GM19328 (cell line): Measurements from ENCODE around the gene KCNQ5.
A peak's percentile ranks its signal among the peaks of the same experiment; 100 is the strongest.
"Not testable (repeated sequence)": the region's sequence is repeated elsewhere in the genome, so short reads cannot be mapped to it uniquely, and the experiment has no call there.

ENCODE experiments used
- ATAC-seq: cut with Tn5 transposase; IDR thresholded peaks from one replicate; pipeline ENCODE4 v1.9.1; 2021; ENCODE audit warnings: mild to moderate bottlenecking, moderate library complexity; ENCODE audit not compliant: unreplicated experiment

The KCNQ5 gene

DNA sequence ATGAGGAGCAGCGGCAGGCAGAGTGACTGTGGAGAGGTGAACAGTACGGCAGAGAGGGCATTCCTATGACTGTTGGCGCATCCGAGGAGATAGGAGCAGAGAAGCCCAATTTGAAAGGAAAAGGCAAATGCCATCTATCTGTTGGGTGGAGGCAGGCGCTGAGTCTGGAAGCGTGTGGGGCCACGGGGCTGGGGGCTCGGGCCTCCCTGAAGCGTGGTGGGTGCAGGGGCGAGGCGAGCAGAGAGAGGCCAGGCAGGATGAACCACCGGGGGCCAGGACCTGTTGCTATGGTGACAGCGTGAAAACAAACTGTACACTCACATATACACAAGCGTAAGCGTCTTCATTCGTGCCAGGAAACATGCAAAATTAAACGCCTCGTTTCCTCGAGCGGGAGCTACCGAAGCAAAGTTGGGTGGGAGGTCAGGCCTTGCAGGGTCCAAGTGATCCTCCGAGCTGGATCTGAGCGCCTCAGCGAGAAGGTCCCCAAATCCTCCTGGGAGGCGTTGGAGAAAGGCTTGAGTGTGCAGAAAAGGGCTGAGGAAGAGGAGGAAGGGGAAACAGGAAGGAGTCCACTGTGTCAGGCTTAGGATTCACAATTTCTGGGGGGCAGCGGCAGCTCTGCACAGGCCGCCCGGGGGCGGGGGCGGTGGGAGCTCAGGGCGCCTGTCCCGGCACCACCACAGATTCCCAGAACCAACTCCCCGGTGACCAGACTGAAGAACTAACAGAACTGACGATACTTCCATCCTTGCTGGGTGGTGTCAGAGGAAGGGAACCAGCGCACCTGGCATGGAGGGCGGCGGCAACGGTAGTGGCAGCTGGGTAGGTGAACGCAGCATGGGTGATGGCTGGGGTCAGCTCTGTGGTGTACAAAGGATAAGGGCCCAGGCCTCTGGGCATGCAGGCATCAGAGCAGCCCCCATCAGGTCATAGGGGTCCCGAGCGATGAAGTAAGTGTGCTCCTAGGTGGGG lies 535.2 kb downstream of the KCNQ5 start:
- ATAC-seq, result no peak

DNA sequence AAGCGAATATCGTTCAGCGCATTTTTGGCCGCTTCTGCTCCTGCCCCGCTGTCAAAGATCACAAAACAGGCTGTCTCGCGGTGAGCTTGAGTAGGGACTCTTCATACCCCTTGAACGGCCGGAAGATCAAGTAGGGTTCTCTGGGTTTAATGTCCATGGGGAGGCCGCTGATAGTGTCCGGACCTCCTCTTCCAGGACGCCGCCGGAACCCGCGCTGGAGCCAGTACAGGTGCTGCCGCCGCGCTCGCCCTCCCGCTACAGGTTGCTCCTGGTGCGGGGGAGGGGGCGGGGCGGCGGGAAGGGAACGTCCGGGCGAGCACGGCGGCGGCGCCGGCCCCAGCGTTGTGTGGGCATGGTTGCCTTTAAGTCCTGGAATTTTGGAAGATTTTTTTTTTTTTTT lies 536.0 kb downstream of the KCNQ5 start:
- ATAC-seq, result no peak

DNA sequence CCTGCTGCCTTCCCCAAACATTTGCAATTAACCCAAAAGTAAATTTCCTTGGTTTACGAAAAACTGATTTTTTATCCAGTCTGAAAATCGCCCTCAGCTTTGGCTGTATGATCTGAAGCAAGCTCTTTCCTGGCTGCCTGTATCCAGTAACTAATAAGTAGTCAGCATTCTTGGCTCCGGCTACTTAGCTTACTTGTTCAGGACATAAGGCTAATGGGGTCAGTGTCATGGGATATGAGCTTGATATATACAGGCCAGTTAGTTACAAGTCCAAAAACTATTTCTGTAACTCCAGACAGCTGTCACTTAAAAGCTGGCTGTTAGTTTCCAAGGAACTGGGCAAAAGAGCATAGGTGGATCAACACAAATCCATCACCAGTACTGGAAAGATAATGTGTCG lies 547.2 kb downstream of the KCNQ5 start:
- ATAC-seq, result no peak

DNA sequence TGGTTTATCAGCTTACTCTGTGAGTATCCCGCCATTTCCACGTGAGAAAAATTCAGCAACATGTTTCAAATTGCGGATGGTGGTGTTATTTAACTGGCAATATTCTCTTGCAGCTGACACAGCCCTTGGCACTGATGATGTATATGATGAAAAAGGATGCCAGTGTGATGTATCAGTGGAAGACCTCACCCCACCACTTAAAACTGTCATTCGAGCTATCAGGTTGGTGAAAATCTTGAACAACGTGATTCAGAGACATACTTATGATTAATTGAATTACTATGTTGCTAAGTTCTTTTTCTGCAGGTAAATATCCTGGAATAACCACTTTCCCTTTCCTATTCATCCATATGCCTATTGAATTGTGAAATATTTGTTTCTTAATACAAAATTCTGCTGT lies 547.8 kb downstream of the KCNQ5 start:
- no peak for ATAC-seq

DNA sequence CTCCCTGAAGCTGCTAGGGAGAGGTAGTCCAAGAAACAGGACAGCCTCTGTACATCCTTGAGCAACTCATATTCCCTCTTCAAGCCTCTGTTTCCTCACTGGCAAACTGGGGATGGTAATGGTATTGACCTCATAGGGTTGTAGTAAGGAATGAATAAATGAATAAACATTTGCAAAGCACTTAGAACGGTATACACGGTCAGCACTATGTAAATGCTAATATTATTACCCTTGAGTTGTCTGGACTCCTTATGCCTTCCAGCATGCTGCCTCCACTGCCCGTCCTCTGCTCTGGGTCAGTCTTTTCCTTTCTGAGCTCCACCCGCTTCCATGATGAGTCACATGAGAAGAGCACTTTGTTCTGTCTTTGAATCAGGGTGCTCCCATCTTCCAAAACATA lies 552.8 kb downstream of the KCNQ5 start:
- no peak for ATAC-seq

DNA sequence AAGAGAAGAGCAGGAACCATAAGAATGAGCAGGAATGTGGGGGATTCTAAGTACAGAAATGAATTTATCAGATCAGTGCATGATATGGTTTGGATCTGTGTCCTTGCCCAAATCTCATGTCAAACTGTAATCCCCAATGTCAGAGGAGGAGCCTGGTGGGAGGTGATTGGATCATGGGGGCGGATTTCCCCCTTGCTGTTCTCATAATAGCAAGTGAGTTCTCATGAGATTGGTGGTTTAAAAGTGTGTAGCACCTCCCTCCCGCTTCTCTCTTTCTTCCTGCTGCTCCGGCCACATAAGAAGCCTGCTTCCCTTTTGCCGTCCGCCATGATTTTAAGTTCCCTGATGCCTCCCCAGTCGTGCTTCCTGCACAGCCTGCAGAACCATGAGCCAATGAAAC lies 554.2 kb downstream of the KCNQ5 start:
- no peak for ATAC-seq

DNA sequence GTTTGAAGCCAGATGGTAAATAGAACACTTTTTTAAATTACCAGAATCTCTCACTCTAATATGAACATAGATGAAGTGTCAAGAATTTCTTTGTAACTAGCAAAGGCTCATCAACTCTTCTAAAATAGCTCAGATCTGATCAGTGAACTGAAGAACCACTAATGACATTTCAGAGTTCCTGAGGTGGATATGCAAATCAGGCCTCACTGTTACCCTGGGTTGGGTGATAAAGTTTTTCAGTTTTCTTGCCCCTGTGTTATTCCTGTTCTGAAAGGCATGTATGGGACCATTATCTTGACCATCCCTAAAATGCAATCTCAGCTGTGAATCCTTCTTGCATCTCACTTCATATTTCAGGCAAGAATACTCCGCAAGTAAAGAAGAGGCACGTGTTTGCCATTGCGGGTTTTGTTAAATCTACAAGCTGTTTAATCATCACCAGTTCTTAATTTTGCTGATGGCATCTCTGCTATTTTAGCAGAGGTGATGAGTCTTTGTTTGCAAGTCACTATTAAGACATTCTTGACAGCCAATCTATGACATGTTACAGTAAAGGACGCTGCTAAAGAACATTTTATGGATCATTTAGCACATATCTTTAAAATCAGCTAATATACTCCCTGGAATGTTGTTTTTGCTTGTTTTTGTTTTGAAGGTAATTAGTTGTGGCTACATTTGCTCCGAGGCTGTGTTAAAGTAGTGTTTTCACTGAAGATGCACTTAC lies 555.5 kb downstream of the KCNQ5 start:
- peak; percentile 66 for ATAC-seq

DNA sequence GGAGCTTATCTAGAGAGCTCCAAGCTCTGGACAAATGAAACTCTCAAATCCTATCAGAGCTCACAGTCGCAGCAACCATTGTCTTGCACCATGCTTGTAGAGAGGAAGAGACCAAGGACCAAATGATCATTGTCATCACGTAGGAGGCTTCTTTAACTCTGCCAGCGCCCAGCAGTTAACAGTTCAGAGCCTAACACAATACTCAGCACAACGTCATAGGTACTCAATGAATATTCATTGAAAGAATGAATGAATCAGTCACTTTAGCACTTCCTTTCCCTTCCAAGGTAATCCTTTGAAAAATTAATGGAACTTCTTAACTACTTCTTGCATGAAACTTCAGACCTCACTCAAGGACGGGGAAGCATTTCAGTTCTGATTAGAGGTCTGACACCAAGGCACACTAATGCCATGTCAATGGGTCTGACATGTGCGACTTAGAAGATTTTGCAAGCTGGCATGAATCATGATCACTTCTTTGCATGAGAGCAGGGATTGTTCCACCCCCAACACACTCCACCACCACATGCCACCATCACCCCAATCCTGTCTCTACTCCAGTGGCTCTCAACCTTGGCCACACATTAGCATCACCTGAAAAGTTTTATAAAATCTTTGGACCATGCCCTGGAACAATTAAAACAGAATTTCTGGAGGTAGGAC lies 558.3 kb downstream of the KCNQ5 start:
- no peak for ATAC-seq

DNA sequence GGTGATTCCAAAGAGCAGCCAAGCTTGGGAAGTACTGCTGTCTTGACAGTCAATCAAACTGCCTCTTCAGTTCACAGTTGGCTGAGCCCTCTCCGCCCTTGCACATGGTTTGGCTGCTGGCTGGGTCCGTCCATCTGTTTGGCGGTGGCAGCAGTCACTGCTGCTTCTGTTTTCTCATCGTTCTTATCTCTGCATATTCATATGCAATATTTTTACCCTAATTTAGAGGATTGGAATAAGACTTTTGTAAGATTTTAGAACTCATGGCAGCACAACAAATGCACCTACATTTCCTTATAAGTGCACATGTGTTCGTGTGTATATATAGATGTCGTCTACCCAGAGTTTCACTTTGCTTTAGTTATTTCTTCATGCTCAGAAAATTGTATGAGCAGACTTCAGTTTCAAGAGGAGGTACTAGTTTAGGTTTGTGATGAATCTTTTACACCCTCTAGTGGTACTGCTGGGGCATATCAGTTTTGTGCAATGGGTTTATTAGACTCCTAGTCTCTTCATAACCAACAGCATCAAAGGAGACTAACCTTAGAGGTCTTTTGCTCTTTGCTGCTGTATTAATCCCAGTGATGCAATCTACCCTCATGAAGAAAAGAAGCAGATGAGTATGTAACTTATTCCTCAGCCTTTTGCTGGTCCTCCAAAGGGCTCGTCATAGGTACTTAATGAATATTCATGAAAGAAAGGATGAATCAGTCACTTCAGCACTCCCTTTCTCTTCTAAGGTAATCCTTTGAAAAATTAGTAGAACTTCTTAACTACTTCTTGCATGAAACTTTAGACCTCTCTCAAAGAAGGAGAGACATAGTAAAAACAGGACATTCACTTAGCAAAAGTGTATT lies 559.1 kb downstream of the KCNQ5 start:
- ATAC-seq, result peak; percentile 64

DNA sequence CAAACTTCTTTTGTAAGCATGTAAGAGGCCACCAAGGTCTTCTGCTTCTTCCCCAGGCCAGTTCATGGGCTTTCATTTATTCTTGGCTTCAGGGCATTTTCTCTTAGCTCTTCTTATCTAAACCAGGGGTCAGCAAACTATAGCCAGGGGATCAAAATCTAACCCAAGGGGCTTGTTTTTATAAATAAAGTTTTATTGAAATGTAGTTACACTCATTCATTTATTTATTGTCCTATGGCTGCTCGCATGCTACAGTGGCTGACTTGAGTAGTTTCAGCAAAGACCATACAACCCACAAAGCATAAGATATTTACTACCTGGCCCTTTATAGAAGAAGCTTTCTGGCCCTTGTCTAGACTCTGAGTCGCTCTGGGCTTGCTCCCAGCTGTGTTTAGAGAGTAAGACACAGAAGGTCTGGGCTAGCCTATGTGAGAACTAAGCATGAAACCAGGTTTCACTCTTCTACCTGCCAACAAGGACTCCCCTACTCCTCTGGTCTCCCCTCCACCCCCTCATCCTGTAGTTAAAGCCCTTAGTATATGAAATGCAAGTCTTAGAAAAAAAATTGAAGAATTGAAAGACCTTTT lies 560.2 kb downstream of the KCNQ5 start:
- ATAC-seq, result peak; percentile 42

DNA sequence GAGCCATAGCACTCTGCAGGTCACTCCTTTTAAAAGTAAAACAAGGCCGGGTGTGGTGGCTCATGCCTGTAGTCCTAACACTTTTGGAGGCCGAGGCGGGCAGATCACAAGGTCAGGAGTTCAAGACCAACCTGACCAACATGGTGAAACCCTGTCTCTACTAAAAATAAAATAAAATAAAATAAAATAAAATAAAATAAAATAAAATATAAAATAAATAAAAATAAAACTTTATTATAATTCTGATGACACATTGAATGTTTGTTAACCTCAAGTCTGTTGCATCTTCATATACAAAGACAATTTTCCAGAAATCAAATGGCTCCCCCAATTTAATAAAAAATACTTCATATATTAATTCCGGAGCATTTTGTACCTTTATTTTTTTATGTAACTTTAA lies 571.4 kb downstream of the KCNQ5 start:
- not testable (repeated sequence) for ATAC-seq

DNA sequence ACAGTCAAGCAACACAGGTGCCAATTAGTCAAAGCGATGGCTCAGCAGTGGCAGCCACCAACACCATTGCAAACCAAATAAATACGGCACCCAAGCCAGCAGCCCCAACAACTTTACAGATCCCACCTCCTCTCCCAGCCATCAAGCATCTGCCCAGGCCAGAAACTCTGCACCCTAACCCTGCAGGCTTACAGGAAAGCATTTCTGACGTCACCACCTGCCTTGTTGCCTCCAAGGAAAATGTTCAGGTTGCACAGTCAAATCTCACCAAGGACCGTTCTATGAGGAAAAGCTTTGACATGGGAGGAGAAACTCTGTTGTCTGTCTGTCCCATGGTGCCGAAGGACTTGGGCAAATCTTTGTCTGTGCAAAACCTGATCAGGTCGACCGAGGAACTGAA lies 572.9 kb downstream of the KCNQ5 start:
- ATAC-seq, result no peak

DNA sequence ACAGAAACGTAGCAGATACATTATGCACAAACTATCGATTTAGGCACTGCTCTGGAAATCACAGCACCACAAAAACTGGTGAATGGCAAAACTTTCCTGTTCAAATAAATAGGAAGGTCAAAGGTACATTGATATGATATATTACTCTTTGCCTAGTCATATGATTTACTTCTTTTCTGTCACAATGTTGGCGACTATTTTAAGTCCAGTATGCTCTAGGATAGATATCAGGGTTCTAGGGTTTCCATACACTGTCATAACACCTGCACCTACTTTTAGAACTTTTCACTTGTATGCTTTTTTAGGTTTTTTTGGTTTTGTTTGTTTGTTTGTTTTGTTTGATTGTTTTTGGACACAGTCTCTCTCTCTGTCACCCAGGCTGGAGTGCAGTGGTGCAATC lies 578.4 kb downstream of the KCNQ5 start:
- ATAC-seq, result no peak

DNA sequence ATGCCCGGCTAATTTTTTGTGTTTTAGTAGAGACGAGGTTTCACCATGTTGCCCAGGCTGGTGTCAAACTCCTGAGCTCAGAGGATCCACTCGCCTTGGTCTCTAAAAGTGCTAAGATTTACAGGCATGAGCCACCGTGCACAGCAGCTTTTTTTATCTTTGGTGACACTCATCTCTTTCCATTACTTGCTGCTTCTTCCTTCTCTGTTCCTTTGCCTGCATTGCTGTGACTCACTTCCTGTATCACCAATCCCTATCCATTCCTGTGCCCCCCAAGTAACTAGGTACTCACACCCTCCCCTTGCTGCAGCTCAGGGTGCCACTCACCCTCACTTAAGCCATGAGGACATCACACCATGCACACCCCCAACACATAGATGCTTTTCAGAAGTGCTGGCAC lies 578.9 kb downstream of the KCNQ5 start:
- no peak for ATAC-seq

DNA sequence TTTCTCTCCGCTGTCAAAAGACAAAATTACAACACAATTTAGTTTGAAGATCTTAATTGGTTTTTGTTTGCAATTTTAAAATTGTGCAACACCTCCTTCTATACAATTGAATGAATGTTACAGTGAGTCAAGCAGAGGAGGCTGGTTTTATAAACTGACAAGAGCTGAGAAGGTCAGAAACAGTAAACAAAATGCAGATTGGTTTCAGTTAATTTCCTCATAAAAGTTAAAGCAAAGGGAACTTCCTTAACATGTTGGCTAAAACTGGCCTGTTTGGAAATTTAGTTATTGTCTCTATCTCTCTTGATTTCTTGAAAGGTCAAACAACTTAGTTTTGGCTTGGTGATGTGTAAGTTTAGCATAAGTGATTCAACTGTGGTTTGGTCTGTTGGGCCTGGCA lies 581.2 kb downstream of the KCNQ5 start:
- no peak for ATAC-seq

DNA sequence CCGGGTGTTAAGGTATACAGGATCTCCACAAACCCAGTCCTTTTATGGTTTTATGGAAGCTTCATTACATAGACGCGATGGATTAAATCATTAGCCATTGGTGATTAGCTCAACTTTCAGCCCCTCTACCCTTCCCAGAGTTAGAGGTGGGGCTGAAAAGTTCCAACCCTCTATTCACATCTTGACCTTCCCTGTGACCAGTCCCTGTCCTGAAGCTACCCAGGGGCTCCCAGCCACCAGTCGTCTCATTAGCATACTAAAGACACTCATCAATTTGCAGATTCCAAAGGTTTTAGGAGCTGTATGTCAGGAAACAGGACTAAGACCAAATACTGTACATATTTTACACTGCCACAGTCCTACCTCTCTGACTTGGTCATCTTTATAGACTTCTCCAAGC lies 582.4 kb downstream of the KCNQ5 start:
- ATAC-seq, result no peak

DNA sequence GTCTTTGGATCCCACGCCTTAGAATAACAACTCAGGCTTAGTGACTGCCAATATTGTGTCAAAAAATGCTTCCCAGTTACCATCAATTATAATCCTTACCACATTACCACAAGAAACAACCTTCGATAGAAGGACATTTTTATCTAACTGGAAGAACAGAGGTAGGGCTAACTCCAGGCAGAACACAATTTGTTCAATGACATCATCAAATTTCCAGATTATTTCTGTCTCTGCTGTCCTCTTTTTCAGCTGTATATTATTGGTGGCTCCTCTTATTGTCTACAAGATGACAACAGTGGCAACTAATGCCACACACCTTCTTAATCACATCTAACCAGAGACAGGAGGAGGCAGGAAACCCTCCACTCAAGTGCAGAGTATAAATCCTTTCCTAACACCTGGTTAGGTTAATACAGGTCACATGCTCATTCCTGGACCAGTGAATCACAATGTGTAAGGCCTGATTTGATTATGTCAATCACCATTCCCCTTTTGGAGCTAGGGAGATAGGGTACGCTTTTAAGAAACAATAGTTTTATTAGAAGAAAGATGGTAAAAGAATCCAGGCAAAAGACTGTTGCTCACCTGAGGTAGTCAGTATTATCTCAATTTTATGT lies 585.5 kb downstream of the KCNQ5 start:
- no peak for ATAC-seq

DNA sequence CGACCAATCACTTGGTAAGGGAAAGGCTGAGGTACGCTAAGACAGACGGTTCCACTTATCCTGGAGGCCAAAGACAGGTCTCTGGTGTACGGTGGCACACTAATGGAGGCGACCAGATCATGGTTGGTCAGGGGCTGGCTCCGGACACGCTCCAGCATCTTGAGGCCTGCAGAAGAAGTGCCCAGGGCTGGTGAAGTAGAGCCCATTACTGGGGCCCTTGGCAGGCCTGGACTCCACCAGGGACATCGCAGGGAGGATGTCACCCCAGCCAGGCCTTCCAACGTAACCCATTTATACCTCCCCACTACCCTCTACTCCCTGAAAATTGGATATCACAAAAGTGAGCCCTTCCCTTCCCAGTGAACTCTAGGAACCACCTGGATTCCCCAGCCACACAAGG lies 587.3 kb downstream of the KCNQ5 start:
- ATAC-seq, result no peak

DNA sequence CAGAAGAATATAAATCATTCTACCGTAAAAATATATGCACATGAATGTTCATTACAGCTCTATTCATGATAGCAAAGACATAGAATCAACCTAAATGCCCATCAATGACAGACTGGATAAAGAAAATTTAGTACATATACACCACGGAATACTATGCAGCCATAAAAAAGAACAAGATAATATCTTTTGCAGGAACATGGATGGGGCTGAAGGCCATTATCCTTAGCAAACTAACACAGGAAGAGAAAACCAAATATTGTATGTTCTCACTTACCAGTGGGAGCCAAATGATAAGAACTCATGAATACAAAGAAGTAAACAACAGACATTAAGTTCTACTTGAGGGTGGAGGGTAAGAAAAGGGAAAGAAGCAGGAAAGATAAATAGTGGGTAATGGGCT lies 595.0 kb downstream of the KCNQ5 start:
- no peak for ATAC-seq

DNA sequence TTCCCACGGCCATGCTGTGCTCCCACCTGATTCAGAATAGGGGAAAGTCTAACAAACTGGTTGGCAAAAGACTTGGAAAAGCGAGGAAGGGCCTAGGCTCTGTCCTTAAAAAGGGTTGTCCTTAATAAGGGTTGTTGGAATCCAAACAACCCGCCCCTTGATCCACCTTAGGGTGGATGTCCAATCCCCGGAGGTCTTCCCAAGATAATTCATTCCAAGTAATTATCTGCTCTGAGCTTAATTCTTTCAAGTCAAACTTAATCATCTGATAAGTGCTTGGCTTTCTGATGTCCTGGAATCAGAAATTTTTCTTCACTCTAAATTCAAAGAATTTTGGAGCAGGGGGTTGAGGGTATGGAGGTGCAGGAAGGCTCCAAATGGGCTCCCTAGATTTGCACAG lies 603.5 kb downstream of the KCNQ5 start, which contains the start of gene KHDC1L:
Gene KHDC1L (minus strand): TSS at position 101 of the 400 bp plus-strand sequence. CDS start 88 bp downstream, at position 13.
- no peak for ATAC-seq
